ENCODE data around the gene LLGL2.

Gene LLGL2

GRCh38 chr17:75521951-75522727, 3.4 kb upstream of the LLGL2 start:
- no peak for DNase-seq (ENCODE audit: low read depth)

- DNase-seq (ENCODE audit: low read depth): no peak
These were observed 1.9 kb upstream of the LLGL2 start for GRCh38 chr17:75523647-75524046.

GRCh38 chr17:75524269-75524969, 1.1 kb upstream of the LLGL2 start:
- no peak for DNase-seq (ENCODE audit: low read depth)

GRCh38 chr17:75525806-75526554, 483 bp downstream of the LLGL2 start:
- DNase-seq (ENCODE audit: low read depth): no peak

- no peak for DNase-seq (ENCODE audit: low read depth)
These were observed 1.2 kb downstream of the LLGL2 start for GRCh38 chr17:75526555-75527270.

- no peak for DNase-seq (ENCODE audit: low read depth)
These were observed 5.6 kb downstream of the LLGL2 start for GRCh38 chr17:75530837-75531720.

- no peak for DNase-seq (ENCODE audit: low read depth)
These were observed 6.2 kb downstream of the LLGL2 start for GRCh38 chr17:75531721-75532072.

- DNase-seq (ENCODE audit: low read depth): no peak
These were observed 9.6 kb downstream of the LLGL2 start for GRCh38 chr17:75535119-75535537.

- DNase-seq (ENCODE audit: low read depth): no peak
These were observed 10.4 kb downstream of the LLGL2 start for GRCh38 chr17:75535871-75536270.

GRCh38 chr17:75536366-75536765, 10.9 kb downstream of the LLGL2 start:
- no peak for DNase-seq (ENCODE audit: low read depth)

GRCh38 chr17:75539967-75540729, 14.7 kb downstream of the LLGL2 start:
- no peak for DNase-seq (ENCODE audit: low read depth)

GRCh38 chr17:75540923-75541503, 15.5 kb downstream of the LLGL2 start:
- no peak for DNase-seq (ENCODE audit: low read depth)

GRCh38 chr17:75542229-75542628, 16.7 kb downstream of the LLGL2 start:
- DNase-seq (ENCODE audit: low read depth): no peak

GRCh38 chr17:75542728-75543336, 17.3 kb downstream of the LLGL2 start:
- DNase-seq (ENCODE audit: low read depth): no peak

- DNase-seq (ENCODE audit: low read depth): no peak
These were observed 18.8 kb downstream of the LLGL2 start for GRCh38 chr17:75544250-75544649.

GRCh38 chr17:75546181-75546580, 20.7 kb downstream of the LLGL2 start:
- no peak for DNase-seq (ENCODE audit: low read depth)

- DNase-seq (ENCODE audit: low read depth): no peak
These were observed 21.6 kb downstream of the LLGL2 start for GRCh38 chr17:75547091-75547490.

GRCh38 chr17:75548813-75549212, 23.3 kb downstream of the LLGL2 start:
- DNase-seq (ENCODE audit: low read depth): no peak

- no peak for DNase-seq (ENCODE audit: low read depth)
These were observed 24.0 kb downstream of the LLGL2 start for GRCh38 chr17:75549246-75550138.
